Measurements from ENCODE around the gene TRMT112. TPM values are rescaled to one million over a fixed set of nuclear protein-coding genes. Genes with fewer than 3 reads are reported as not detected.
A peak's percentile ranks its signal among the peaks of the same experiment; 100 is the strongest.

The TRMT112 gene
- total and polyA plus RNA-seq, 2 of the 8 experiments (the other 6 are each of a cell fraction or from before 2014, with no cell fraction given), result 300 to 650 TPM

DNA sequence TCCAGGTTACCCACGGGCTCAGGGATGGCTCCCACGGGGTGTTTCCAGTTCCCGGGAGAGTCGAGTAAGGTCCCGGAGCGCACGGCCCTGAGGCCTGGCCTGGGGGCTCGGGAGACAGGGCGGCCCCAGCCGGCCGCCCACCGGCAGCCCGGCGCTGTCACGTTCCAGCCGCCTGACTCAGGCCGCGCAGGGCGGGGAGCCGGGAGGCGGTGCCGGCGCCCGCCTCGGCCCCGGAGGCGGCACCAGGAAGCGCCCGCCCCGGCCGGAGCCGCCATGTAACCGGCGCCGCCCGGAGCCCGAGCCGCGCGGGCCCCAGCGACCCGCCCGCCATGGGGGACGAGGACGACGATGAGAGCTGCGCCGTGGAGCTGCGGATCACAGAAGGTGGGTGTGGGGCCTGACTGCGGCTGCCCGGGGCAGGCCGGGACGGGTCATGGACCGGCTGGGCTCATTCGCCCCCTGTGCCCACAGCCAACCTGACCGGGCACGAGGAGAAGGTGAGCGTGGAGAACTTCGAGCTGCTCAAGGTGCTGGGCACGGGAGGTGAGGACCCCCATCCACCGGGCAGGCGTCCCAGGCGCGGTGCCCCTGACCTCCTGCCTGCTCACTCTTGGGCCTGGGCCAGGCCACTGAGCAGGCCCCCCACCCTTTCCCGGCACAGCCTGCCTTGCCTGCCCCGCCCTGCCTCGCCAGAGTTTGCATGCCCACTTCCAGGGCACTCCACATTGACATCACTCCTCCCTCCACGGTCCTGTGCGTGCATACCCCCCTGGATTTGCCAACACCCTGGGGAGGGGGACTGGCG lies 41.8 kb upstream of the TRMT112 start, which contains the start of gene RPS6KA4 (continued):
- no peak for TF ChIP-seq CHD7 (IDR thresholded peaks at IDR 0.05; ENCODE audit: insufficient replicate concordance, low read length)
- no peak for TF ChIP-seq KDM1A (IDR thresholded peaks at IDR 0.05; ENCODE audit: borderline replicate concordance, low read length)
- no peak for TF ChIP-seq TAF7 (optimal IDR thresholded peaks at IDR 0.05; ENCODE audit: borderline replicate concordance, low read depth, low read length)
- TF ChIP-seq, protein P1, sequence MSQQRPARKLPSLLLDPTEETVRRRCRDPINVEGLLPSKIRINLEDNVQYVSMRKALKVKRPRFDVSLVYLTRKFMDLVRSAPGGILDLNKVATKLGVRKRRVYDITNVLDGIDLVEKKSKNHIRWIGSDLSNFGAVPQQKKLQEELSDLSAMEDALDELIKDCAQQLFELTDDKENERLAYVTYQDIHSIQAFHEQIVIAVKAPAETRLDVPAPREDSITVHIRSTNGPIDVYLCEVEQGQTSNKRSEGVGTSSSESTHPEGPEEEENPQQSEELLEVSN (IDR thresholded peaks at IDR 0.05), result peak; percentile 69
- 0 out of 4 replicates have a peak, but pooled peaks of 1 of the 2 experiments have one; percentile 2 for TF ChIP-seq SIN3A (conservative IDR thresholded peaks at IDR 0.05 in 1 of 2, IDR thresholded peaks at IDR 0.05 in 1 of 2; ENCODE audit: low read depth in 1 of 2, low read length in 2 of 2)
- no peak for TF ChIP-seq CHD2 (IDR thresholded peaks at IDR 0.05; ENCODE audit: low read length)
- TF ChIP-seq POU5F1 (IDR thresholded peaks at IDR 0.05; ENCODE audit: low read depth, low read length), result no peak
- no peak for TF ChIP-seq CEBPB (IDR thresholded peaks at IDR 0.05; ENCODE audit: low read depth, low read length)
